Measurements from ENCODE around the gene MALRD1.

GRCh38 chr10:19676063-19676462 is 627.5 kb downstream of the MALRD1 start:
- TF ChIP-seq SIN3A (IDR thresholded peaks at IDR 0.05; ENCODE audit: borderline replicate concordance, insufficient read depth, low read length): no peak
- no peak for TF ChIP-seq REST (IDR thresholded peaks at IDR 0.05; ENCODE audit: insufficient read depth in 1 of 2, low read depth in 2 of 2, low read length in 2 of 2)
- TF ChIP-seq POLR2AphosphoS5 (IDR thresholded peaks at IDR 0.05; ENCODE audit: low read depth, low read length): no peak

Data from PFSK-1 (cell line).